KOPT-K1 (cell line): ENCODE data around the gene PSG7.
"Not testable (repeated sequence)": the region's sequence is repeated elsewhere in the genome, so short reads cannot be mapped to it uniquely, and the experiment has no call there.

ENCODE experiments used
- H3K27ac ChIP-seq: fragments of 200-600 bp; sonication (generic); 2 replicates; pipeline ENCODE4 v1.5.1; 2016; ENCODE audit warnings: antibody characterized with exemption, mild to moderate bottlenecking, low read depth, low read length; ENCODE audit not compliant: poor library complexity, severe bottlenecking
- H3K36me3 ChIP-seq: fragments of 200-600 bp; sonication (generic); 2 replicates; pipeline ENCODE4 v1.5.1; 2017; ENCODE audit warnings: antibody characterized with exemption, mild to moderate bottlenecking, low read length, moderate library complexity; ENCODE audit not compliant: insufficient read depth
- H3K9me3 ChIP-seq: fragments of 200-600 bp; sonication (generic); 2 replicates; pipeline ENCODE4 v1.5.1; 2017; ENCODE audit warnings: antibody characterized with exemption, low read length, mild to moderate bottlenecking; ENCODE audit not compliant: insufficient read depth, poor library complexity, severe bottlenecking

The PSG7 gene

DNA sequence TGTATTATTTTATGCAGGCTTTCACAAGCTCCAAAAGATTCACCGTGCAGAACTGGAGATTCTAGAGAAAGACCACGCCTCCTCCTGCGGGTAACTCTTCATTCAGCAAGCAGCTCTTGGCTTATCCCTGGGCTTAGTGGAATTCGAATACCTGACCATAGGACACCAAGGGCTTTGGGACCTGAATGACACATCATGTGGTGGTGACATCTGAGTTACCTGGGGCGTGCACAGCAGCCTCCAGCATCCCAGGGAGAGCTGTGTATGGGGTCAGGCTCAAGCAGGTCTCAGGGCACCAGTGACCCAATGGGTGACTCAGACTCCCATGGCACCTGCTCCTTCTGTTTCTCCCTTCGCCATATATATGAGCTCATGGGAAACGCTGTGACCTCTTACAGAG, 46.6 kb downstream of the PSG7 start:
- not testable (repeated sequence) for H3K9me3 ChIP-seq, H3K36me3 ChIP-seq, H3K27ac ChIP-seq

DNA sequence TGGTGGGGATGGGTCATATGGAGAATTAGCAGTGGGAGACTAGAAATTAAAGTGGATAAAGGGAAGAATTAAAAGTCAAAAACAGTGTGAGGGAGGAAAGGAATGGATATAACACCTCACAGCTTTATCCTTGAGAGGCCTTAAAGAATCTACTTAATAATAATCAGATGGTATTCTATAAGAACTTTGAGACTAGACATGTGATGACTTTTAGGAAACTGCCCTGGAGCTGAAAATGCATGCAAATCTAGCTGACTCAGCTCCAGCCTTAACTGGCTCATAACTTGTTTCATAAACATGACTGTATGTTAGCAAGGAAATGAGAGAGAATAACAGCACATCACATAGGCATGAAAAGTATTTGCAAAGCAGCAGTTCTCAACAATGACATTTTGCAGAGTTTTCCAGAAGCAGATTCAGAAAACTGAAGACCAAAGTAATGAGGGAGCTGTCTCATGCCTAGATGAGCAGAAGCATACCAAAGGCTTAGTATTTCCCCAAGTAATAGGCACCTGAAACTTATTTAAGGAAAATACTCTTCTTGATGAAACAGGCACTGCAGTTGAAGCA, 49.0 kb downstream of the PSG7 start:
- H3K27ac ChIP-seq, H3K9me3 ChIP-seq, H3K36me3 ChIP-seq: not testable (repeated sequence)

DNA sequence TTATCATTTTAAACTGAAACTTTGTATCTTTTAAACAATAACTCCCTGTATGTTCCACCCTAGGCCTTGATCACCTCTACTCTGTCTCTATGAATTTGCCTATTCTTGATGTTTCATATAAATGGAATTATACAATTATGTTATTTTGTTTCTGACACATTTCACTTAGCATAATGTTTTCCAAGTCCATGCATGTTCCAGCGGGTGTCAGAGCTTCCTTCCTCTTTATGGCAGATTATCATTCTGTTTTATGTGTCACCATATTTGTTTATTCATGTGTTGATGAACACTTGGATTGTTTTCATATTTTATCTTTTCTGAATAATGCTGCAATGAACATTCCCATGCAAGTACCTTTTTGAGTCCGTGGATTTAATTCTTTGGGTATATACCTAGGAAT, 54.3 kb downstream of the PSG7 start:
- H3K27ac ChIP-seq: not testable (repeated sequence)

DNA sequence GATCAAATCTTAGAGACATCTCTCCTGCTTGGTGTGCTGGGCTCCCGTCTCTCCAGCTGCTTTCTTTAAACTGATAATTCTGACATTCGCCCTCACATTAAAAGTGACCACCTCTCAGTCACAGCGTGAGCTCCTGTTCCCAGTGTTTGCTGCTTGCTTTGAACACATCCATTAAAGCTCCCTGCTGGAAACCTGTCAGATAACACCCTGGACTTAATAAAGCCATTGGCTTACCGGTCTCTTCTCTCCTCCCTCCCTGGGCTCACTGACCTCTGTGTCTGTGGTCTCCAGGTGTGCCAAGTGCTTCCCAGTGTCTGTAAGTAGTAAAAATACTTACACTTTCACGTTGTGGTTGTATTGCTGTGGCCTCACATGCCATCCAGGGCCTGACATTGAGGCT, 55.0 kb downstream of the PSG7 start:
- H3K27ac ChIP-seq, H3K9me3 ChIP-seq, H3K36me3 ChIP-seq: not testable (repeated sequence)

More for the DNA sequence above, 54.3 kb downstream of the PSG7 start:
- H3K9me3 ChIP-seq, H3K36me3 ChIP-seq: not testable (repeated sequence)

DNA sequence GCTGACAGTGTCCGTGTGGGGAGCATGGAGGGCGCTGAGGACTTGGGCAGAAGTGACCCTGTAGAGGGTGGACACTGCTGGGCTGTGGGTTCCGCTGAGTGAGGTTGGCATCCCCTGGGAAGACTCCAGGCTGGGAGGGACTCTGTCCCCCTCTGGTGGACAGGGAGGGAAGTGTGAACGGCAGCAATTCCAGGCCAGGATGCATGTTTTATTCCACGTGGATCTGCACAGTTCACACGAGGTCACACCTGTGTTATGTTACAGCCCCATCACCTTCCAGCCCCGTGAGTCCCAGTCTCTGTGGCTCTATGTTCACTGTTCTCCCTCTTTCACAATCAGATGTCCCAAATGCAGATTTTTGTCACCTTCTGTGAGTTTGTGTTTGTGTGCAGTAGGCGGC, 55.7 kb downstream of the PSG7 start:
- H3K36me3 ChIP-seq, H3K27ac ChIP-seq, H3K9me3 ChIP-seq: not testable (repeated sequence)

DNA sequence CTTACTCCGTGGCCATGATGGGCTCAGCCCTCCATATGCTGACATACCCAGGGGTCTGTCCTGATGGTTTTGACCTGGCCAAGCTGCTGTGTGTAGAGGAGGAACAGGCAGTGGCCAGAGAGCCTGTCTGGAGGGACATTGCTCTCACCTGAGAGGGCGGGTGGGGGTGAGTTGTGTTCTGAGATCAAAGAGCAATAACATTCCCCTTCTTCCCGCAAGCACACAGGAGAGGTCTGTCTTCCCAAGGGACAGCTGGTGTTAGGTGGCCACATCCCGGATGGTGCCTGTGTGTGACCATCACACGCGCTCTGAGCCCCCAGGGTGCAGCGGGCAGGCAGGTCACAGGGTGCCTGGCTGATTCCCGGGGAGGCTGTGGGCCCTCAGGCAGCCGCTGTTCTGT, 56.4 kb downstream of the PSG7 start:
- H3K9me3 ChIP-seq, H3K27ac ChIP-seq, H3K36me3 ChIP-seq: not testable (repeated sequence)

DNA sequence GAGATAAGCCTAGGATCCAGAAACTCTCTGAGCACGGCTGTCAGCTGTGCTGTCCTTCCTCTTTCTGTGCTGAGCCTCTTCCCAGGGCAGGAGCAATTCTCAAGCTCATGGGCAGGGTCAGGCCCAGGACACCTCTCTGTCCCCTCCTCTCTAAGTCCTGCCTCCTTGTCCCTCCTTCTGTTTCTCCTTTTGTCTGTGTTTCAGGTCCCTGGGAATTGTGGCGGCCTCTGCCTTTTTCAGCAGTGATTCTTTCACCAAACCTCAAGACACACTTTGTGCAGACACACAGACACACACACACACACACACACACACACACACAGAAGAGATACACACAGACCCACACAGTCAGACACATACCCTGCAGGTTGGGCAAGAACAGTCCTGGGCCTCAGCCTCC, 57.4 kb downstream of the PSG7 start, which contains the start of gene PSG1:
Gene PSG1, minus strand, starts transcription at position 101 of the 400 bp plus-strand sequence. CDS start 132 bp downstream, outside the sequence.
- H3K9me3 ChIP-seq: no peaks in the 10 kb centered on the region
- no peaks in the 10 kb centered on the region for H3K36me3 ChIP-seq
- H3K27ac ChIP-seq: no peak within 1 kb of the TSS

DNA sequence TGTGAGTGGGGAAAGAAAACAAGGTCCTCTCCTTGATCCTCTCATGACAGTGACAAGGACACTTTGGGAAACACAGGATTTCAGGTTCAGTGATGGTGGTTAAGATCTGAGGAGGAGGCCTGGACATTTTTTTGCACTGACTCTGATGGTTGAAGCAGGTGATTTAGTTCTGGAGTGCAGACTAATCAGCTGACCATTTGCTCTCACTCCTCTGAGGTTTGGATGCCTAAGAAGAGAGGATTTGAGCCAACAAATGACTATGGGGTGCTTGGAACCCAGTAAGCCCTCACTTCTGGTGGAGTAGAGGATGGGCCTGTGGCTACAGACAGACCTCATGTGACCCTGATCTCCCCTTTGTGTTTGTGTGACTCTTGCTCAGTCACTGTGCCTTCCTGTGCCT, 60.4 kb downstream of the PSG7 start:
- H3K9me3 ChIP-seq, H3K27ac ChIP-seq, H3K36me3 ChIP-seq: not testable (repeated sequence)

DNA sequence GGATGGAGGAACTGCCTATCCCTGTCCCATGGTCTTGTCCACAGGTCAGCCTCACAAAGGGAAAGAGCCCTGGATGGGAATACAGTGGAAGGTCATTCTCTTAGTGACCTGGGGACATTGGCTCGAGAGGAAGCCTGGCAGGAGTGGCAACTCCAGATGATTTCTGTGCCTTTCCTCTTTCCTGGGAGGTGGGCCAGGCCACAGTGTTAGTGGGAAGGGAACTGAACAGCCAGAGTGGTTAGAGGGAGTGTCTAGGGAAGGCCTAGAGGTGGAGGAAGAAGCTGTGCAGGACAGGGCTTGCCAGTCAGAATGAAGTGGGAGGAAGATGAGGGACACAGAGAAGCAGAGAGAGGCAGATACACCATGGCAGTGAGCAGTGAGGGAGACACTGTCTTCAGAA, 61.1 kb downstream of the PSG7 start:
- H3K9me3 ChIP-seq, H3K36me3 ChIP-seq, H3K27ac ChIP-seq: not testable (repeated sequence)

DNA sequence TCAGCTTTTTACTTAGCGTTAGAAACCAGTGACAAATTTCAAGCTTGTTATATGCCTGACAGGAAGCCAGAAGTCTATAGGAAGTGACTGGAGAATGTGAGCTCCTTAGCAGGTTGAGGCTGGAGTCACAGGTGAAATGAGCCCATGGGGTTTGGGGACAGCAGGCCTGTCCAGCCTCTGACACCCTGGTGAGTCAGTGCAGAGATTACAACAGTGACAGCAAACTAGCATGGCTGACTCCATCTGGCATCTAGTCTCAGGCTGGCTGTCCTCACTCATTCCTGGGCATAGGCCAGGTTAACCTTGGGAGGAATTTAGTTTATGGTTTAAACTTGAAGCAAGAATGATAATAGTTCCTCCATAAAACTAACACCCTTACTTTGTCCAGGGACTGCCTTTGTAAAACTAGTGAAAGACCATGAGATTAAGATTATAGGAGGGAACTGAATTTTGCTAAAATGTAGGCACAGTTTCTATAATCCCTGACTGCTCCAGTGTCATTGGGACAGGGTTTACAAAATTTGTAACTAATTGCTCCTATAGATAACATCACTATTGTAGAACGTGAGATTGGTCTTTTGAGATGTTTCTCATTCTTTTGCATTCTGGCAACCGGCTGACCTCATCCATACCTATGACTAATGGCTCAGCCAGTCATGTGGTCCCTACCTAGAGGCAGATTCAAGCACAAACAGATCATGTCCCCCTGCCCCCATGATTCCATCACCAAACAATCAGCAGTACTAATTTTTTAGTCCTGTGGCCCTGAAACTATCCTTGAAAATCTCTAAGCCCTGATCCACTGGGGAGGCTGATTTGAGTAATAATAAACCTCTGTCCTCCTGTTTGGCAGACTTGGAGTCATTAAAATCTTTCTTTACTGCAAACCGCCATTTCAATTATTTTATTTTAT, 61.9 kb downstream of the PSG7 start:
- H3K27ac ChIP-seq, H3K9me3 ChIP-seq, H3K36me3 ChIP-seq: not testable (repeated sequence)

DNA sequence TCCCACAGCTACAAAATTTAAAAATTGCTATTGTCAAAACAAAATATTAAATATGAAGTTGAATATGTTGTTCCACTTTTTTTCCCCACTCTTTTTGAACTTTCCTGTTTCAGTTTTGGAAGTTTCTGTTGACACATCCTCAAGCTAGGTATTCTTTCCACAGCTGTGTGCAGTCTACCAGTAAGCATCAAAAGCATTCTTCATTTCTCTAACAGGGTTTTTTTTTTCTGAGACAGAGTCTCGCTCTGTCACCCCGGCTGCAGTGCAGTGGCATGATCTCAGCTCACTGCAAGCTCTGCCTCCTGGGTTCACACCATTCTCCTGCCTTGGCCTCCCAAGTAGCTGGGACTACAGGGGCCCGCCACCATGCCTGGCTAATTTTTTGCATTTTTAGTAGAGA, 62.9 kb downstream of the PSG7 start:
- H3K9me3 ChIP-seq, H3K27ac ChIP-seq: not testable (repeated sequence)

More for the DNA sequence above, 62.9 kb downstream of the PSG7 start:
- H3K36me3 ChIP-seq: not testable (repeated sequence)
